GM23248 (cell line): Measurements from ENCODE around the gene SLC5A5.

Source experiments
- EZH2 ChIP-seq: fragments of 200-600 bp; sonication (generic); IDR thresholded peaks from 2 replicates; pipeline ENCODE4 v1.6.1; 2018; ENCODE audit warnings: antibody characterized with exemption, mild to moderate bottlenecking; ENCODE audit not compliant: insufficient read depth, poor library complexity, severe bottlenecking
- EZH2phosphoT487 ChIP-seq: fragments of 200-600 bp; sonication (generic); IDR thresholded peaks from 2 replicates; pipeline ENCODE4 v1.6.1; 2018; ENCODE audit warnings: antibody characterized with exemption, moderate library complexity, mild to moderate bottlenecking, low read depth; ENCODE audit not compliant: insufficient read depth

DNA sequence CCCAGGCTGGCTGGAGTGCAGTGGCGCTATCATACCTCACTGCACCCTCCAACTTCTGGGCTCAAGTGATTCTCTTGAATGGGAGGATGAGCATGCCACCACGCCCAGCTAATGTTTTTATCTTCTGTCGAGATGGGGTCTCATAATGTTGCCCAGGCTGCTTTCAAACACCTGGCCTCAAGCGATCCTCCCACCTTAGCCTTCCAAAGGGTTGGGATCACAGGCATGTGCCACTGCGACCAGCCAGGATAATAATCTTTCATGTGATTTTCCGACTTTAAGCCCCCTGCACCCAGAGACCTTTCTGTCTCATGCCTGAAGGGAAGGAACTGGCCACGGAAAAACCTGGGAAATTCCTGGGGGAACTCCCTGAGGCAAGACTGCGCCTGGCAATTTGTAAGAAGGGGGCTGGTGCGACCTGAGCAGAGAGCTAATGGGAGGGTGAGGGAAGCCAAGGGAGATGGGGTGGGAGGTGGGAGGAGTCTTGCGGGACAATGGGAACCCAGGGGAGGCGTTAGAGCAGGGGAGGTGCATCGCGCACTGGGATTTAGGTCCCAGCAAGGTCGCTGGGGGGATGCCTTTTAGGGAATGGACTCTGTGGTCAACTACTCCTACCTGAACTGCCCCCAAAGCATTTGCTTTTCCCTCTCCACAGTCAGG is 59.9 kb downstream of the SLC5A5 start:
- no peak for TF ChIP-seq EZH2
- no peak for TF ChIP-seq EZH2phosphoT487
